Panc1 (cell line): ENCODE measurements around the gene SKI.

ENCODE experiments used
- SIN3A ChIP-seq: IDR thresholded peaks from 2 replicates; pipeline ENCODE4 v1.6.1; 2012; ENCODE audit warnings: low read depth, mild to moderate bottlenecking, low read length, moderate library complexity, borderline replicate concordance; ENCODE audit not compliant: insufficient read depth
- TCF7L2 ChIP-seq: IDR thresholded peaks from 2 replicates; pipeline ENCODE4 v1.6.1; 2011; ENCODE audit warnings: mild to moderate bottlenecking, low read depth, low read length, inconsistent platforms
- TF ChIP-seq, protein P1 (sequence below): fragments of 450-650 bp; IDR thresholded peaks from 2 replicates; pipeline ENCODE4 v1.5.1; 2017; ENCODE audit warnings: mild to moderate bottlenecking
- TF ChIP-seq, protein P2 (sequence below), 2 experiments: IDR thresholded peaks; 2 replicates each; pipeline ENCODE4 v1.6.1; 2011 to 2012; ENCODE audit warnings: low read depth in 2 of 2, control low read depth in 1 of 2, low read length in 1 of 2, mild to moderate bottlenecking in 1 of 2, moderate library complexity in 1 of 2; ENCODE audit not compliant: insufficient read depth in 1 of 2

DNA sequence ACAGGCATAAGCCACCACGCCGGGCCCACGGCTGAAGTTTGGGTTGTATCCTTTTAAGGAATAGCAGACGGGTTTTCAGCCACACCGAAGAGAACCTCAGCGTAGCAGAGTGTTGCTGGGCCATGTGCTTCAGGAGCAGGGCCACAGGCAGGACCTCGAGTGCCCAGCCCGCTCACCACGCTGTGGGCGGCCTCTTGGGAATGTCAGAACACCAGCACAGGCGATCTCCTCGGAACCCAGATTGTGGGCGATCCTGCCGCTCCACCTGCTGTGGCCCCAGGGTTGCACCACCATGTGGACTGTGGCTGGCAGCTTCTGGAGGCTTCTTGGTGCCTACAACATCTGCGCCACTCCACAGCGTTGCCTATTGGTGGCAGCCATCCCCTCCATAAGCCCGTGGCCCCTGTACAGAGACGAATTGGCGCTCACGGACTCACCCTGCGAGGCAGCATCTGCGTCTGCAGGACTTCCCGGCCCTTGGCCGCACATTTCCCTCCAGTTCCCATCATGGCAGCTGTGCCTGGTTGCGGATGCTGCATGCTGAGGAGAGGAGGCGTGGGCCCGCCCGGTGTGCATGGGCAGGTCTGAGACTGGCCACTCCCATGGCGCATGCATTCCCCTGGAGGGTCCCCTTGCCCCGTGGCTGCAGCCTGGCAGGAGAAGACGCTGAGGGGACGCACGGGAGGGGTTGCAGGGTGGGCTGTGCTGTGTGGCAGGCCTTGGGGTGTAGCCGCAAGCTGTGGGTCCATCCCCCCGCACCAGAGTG lies 69.3 kb downstream of the SKI start:
- TF ChIP-seq SIN3A (no peak), TCF7L2 (no peak)
- TF ChIP-seq, protein P1, sequence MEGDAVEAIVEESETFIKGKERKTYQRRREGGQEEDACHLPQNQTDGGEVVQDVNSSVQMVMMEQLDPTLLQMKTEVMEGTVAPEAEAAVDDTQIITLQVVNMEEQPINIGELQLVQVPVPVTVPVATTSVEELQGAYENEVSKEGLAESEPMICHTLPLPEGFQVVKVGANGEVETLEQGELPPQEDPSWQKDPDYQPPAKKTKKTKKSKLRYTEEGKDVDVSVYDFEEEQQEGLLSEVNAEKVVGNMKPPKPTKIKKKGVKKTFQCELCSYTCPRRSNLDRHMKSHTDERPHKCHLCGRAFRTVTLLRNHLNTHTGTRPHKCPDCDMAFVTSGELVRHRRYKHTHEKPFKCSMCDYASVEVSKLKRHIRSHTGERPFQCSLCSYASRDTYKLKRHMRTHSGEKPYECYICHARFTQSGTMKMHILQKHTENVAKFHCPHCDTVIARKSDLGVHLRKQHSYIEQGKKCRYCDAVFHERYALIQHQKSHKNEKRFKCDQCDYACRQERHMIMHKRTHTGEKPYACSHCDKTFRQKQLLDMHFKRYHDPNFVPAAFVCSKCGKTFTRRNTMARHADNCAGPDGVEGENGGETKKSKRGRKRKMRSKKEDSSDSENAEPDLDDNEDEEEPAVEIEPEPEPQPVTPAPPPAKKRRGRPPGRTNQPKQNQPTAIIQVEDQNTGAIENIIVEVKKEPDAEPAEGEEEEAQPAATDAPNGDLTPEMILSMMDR: no peak
- TF ChIP-seq, protein P2, sequence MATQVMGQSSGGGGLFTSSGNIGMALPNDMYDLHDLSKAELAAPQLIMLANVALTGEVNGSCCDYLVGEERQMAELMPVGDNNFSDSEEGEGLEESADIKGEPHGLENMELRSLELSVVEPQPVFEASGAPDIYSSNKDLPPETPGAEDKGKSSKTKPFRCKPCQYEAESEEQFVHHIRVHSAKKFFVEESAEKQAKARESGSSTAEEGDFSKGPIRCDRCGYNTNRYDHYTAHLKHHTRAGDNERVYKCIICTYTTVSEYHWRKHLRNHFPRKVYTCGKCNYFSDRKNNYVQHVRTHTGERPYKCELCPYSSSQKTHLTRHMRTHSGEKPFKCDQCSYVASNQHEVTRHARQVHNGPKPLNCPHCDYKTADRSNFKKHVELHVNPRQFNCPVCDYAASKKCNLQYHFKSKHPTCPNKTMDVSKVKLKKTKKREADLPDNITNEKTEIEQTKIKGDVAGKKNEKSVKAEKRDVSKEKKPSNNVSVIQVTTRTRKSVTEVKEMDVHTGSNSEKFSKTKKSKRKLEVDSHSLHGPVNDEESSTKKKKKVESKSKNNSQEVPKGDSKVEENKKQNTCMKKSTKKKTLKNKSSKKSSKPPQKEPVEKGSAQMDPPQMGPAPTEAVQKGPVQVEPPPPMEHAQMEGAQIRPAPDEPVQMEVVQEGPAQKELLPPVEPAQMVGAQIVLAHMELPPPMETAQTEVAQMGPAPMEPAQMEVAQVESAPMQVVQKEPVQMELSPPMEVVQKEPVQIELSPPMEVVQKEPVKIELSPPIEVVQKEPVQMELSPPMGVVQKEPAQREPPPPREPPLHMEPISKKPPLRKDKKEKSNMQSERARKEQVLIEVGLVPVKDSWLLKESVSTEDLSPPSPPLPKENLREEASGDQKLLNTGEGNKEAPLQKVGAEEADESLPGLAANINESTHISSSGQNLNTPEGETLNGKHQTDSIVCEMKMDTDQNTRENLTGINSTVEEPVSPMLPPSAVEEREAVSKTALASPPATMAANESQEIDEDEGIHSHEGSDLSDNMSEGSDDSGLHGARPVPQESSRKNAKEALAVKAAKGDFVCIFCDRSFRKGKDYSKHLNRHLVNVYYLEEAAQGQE (IDR thresholded peaks at IDR 0.05; ENCODE audit: insufficient read depth in 1 of 2, low read depth in 2 of 2, low read length in 1 of 2): no peak
